NCI-H774 (cell line): Measurements from ENCODE around the gene ZNF423.
"Not testable (repeated sequence)": the region's sequence is repeated elsewhere in the genome, so short reads cannot be mapped to it uniquely, and the experiment has no call there.

Experiments
- DNase-seq: peaks from one replicate; lab custom pipeline; 2025; lab: John Stamatoyannopoulos, UW

Gene ZNF423

GRCh38 chr16:49855822-49856671 is at the start of gene ZNF423:
TSS of gene ZNF423 (minus strand) at chr16:49856112. CDS start at chr16:49855774, 338 bp downstream.
- no peak for DNase-seq

- no peak for DNase-seq
Measured at GRCh38 chr16:49904348-49905062, 48.6 kb upstream of the ZNF423 start.

- no peak for DNase-seq
Measured at GRCh38 chr16:49902908-49903307, 47.0 kb upstream of the ZNF423 start.

GRCh38 chr16:49901711-49902110 is 45.8 kb upstream of the ZNF423 start:
- DNase-seq: no peak

- no peak for DNase-seq
Measured at GRCh38 chr16:49900875-49901274, 45.0 kb upstream of the ZNF423 start.

- no peak for DNase-seq
Measured at GRCh38 chr16:49899991-49900695, 44.2 kb upstream of the ZNF423 start.

GRCh38 chr16:49896447-49896964 is 40.6 kb upstream of the ZNF423 start:
- DNase-seq: no peak

- no peak for DNase-seq
Measured at GRCh38 chr16:49890876-49891275, 35.0 kb upstream of the ZNF423 start.

- DNase-seq: no peak
Measured at GRCh38 chr16:49889725-49890397, 33.9 kb upstream of the ZNF423 start.

GRCh38 chr16:49886554-49887094 is 30.7 kb upstream of the ZNF423 start:
- DNase-seq: no peak

GRCh38 chr16:49884033-49885015 is 28.4 kb upstream of the ZNF423 start:
- no peak for DNase-seq

GRCh38 chr16:49883076-49884014 is 27.4 kb upstream of the ZNF423 start:
- DNase-seq: no peak

GRCh38 chr16:49881890-49882289 is 26.0 kb upstream of the ZNF423 start:
- DNase-seq: no peak

- DNase-seq: not testable (repeated sequence)
Measured at GRCh38 chr16:49878540-49878939, 22.6 kb upstream of the ZNF423 start.

- no peak for DNase-seq
Measured at GRCh38 chr16:49876716-49877129, 20.8 kb upstream of the ZNF423 start.

GRCh38 chr16:49875806-49876715 is 20.1 kb upstream of the ZNF423 start:
- DNase-seq: no peak

- DNase-seq: no peak
Measured at GRCh38 chr16:49874613-49875237, 18.8 kb upstream of the ZNF423 start.

- DNase-seq: not testable (repeated sequence)
Measured at GRCh38 chr16:49871824-49872223, 15.9 kb upstream of the ZNF423 start.
